ENCODE data around the gene PIGL. TPM values are rescaled to one million over a fixed set of nuclear protein-coding genes. Genes with fewer than 3 reads are reported as not detected.

Gene PIGL
- total and polyA plus RNA-seq, 2 of the 4 experiments (the other 2 are of a cell fraction): 17.9 to 29.5 TPM

GRCh38 chr17:16327018-16327417, 110.0 kb downstream of the PIGL start:
- POLR2A ChIA-PET (ENCODE audit: unreplicated experiment): no interaction called here
- H2BK20ac ChIP-seq (ENCODE audit: low read depth, low read length): no peak overlapping the region
- in situ Hi-C loops (cut with MboI; ENCODE audit: low sequenced_read_pairs) (no loop called here), intact Hi-C loops (cut with micrococcal nuclease) (no loop called here), dilution Hi-C loops (cut with HindIII; ENCODE audit: low sequenced_read_pairs, unreplicated experiment) (no loop called here)
- no peak overlapping the region for H3K4me3 ChIP-seq (ENCODE audit: insufficient read depth, low read depth, low read length)
- H3K56ac ChIP-seq (ENCODE audit: extremely low read depth, insufficient read depth, low read length): no peak overlapping the region
- no peak overlapping the region for H3K14ac ChIP-seq (replicated peaks; ENCODE audit: low read depth, low read length)
- no CpG with 5 or more reads among the region's 3 CpGs for WGBS, 2 experiments (ENCODE audit: extremely low coverage in 2 of 2, insufficient read length in 1 of 2)
- no peak overlapping the region for H2AFZ ChIP-seq (replicated peaks; ENCODE audit: low read length, poor library complexity)
- H4K20me1 ChIP-seq (ENCODE audit: insufficient read depth, low read length): no peaks in the 10 kb centered on the region
- no peak overlapping the region for H2AK9ac ChIP-seq (replicated peaks; ENCODE audit: low read depth, low read length, poor library complexity)
- H3K9me1 ChIP-seq (ENCODE audit: insufficient read depth, low read length): peaks cover 9% of the 10 kb centered on the region
- no TSS peak for BruUV-seq (replicated peaks)
- H3K27me3 ChIP-seq (ENCODE audit: control insufficient read depth, insufficient read depth, low read length): no peaks in the 10 kb centered on the region
- H2BK5ac ChIP-seq (ENCODE audit: low read depth, low read length, poor library complexity, severe bottlenecking): no peak overlapping the region
- no peak overlapping the region for H4K5ac ChIP-seq (ENCODE audit: low read depth, low read length)
- no peak overlapping the region for H3K27ac ChIP-seq (ENCODE audit: insufficient read depth, low read length)
- no peak overlapping the region for H4K91ac ChIP-seq (ENCODE audit: insufficient read depth, low read depth, low read length)
- TF ChIP-seq BHLHE40 (IDR thresholded peaks at IDR 0.05; ENCODE audit: low read depth, low read length) (no peak), CEBPB (IDR thresholded peaks at IDR 0.05; ENCODE audit: low read depth, low read length) (no peak), CTCF (conservative IDR thresholded peaks at IDR 0.05; ENCODE audit: low read depth, low read length) (no peak), POLR2A (IDR thresholded peaks at IDR 0.05; ENCODE audit: low read depth, low read length) (no peak), MAFK (IDR thresholded peaks at IDR 0.05; ENCODE audit: low read depth, low read length) (no peak), NFE2L2 (IDR thresholded peaks at IDR 0.05; ENCODE audit: low read depth, low read length) (no peak), RAD21 (IDR thresholded peaks at IDR 0.05; ENCODE audit: low read length) (no peak), MXI1 (IDR thresholded peaks at IDR 0.05; ENCODE audit: borderline replicate concordance, low read depth, low read length) (no peak), FOS (IDR thresholded peaks at IDR 0.05; ENCODE audit: low read depth, low read length) (no peak), ELK1 (IDR thresholded peaks at IDR 0.05; ENCODE audit: borderline replicate concordance, low read depth, low read length) (no peak), SMC3 (IDR thresholded peaks at IDR 0.05; ENCODE audit: low read depth, low read length) (no peak), MAZ (IDR thresholded peaks at IDR 0.05; ENCODE audit: borderline replicate concordance, low read depth, low read length) (no peak), RCOR1 (IDR thresholded peaks at IDR 0.05; ENCODE audit: insufficient replicate concordance, low read length) (no peak), USF2 (IDR thresholded peaks at IDR 0.05; ENCODE audit: low read depth, low read length) (no peak), RFX5 (IDR thresholded peaks at IDR 0.05; ENCODE audit: low read depth, low read length) (no peak), CHD1 (IDR thresholded peaks at IDR 0.05; ENCODE audit: low read depth, low read length) (no peak)
- no peaks in the 10 kb centered on the region for H3K9me3 ChIP-seq (ENCODE audit: control insufficient read depth, insufficient read depth, low read length)
- H4K8ac ChIP-seq (ENCODE audit: low read depth in 2 of 2, low read length in 2 of 2): no peak overlapping the region
- no peak for DNase-seq
- no peak overlapping the region for H2AK5ac ChIP-seq (ENCODE audit: low read depth, low read length)
- no peak overlapping the region for H3K9ac ChIP-seq (ENCODE audit: low read depth, low read length)
- 0 out of 2 replicates have a peak, but pooled peaks cover 2% of the 10 kb centered on the region for H3K4me1 ChIP-seq (ENCODE audit: control insufficient read depth, insufficient read depth, low read length)
- CTCF ChIA-PET: no interaction called here
- no peak overlapping the region for H2BK120ac ChIP-seq (ENCODE audit: low read depth, low read length)
- peaks cover 5% of the 10 kb centered on the region for H3K36me3 ChIP-seq (ENCODE audit: control insufficient read depth, insufficient read depth, low read length)
- no peak overlapping the region for H3K23ac ChIP-seq (ENCODE audit: low read depth, low read length)
- peaks cover 0 to 4% of the 10 kb centered on the region in 2 experiments; a peak in 2 of 4 replicates for H3K79me1 ChIP-seq (ENCODE audit: low read depth in 1 of 2, low read length in 2 of 2)
- no peak overlapping the region for H3K4ac ChIP-seq (ENCODE audit: low read depth, low read length)
- ATAC-seq (ENCODE audit: low read depth): no peak
- no peak overlapping the region for H3K18ac ChIP-seq (ENCODE audit: low read depth, low read length)
- H2BK15ac ChIP-seq (ENCODE audit: low read depth, low read length): no peak overlapping the region
- H3K4me2 ChIP-seq (ENCODE audit: low read depth, low read length): no peak overlapping the region
